GM23338 (cell line): ENCODE data around the gene MEGF11.

ENCODE experiments used
- CTCF ChIP-seq, 2 experiments: fragments of 200-600 bp in 1 of 2; sonication (generic) in 1 of 2; conservative IDR thresholded peaks; 2 replicates each; pipeline versions ENCODE4 v1.5.1 to v1.6.1; 2016 to 2017; ENCODE audit warnings: antibody characterized with exemption in 2 of 2, low read depth in 2 of 2, mild to moderate bottlenecking in 2 of 2, moderate library complexity in 1 of 2
- ZNF114 ChIP-seq: fragments of 250-450 bp; sonication (Bioruptor Pico); IDR thresholded peaks from 2 replicates; pipeline ENCODE4 v1.5.0; 2020; ENCODE audit warnings: mild to moderate bottlenecking, moderate library complexity

GRCh38 chr15:66190746-66191145 is 62.8 kb downstream of the MEGF11 start:
- TF ChIP-seq ZNF114 (CRISPR knock-in tag), result no peak
- TF ChIP-seq CTCF (conservative IDR thresholded peaks at IDR 0.05; ENCODE audit: low read depth in 2 of 2), result no peak
